Activated T-helper 9 cell treated with anti-CD3 and anti-CD28 coated beads, Interleukin-2, amount 50 U/mL, for 16 hours (primary cell): ENCODE results near the gene GABRR3.

Experiments used
- DNase-seq: peaks from one replicate; pipeline ENCODE4 v3.0.0-alpha.2; 2020; ENCODE audit warnings: low read depth

The GABRR3 gene

GRCh38 chr3:97988784-97989568 lies 46.1 kb downstream of the GABRR3 start:
- DNase-seq, result no peak

GRCh38 chr3:97987306-97987705 lies 47.8 kb downstream of the GABRR3 start:
- no peak for DNase-seq

GRCh38 chr3:97983933-97984491 lies 51.1 kb downstream of the GABRR3 start:
- no peak for DNase-seq

- no peak for DNase-seq
Measured at GRCh38 chr3:97981886-97982285, 53.2 kb downstream of the GABRR3 start.

GRCh38 chr3:97979610-97980009 lies 55.5 kb downstream of the GABRR3 start:
- no peak for DNase-seq

- no peak for DNase-seq
Measured at GRCh38 chr3:97975466-97975865, 59.6 kb downstream of the GABRR3 start.

- no peak for DNase-seq
Measured at GRCh38 chr3:97974996-97975395, 60.1 kb downstream of the GABRR3 start.

- DNase-seq, result no peak
Measured at GRCh38 chr3:97972976-97973375, 62.1 kb downstream of the GABRR3 start.

- DNase-seq, result peak; percentile 74
Measured at GRCh38 chr3:97971679-97972567, 63.2 kb downstream of the GABRR3 start, which contains the start of gene RIOX2. Gene RIOX2 (minus strand): TSS chr3:97972431. CDS start chr3:97967593, 4,838 bp downstream.

GRCh38 chr3:97970956-97971620 lies 64.0 kb downstream of the GABRR3 start:
- DNase-seq, result no peak

GRCh38 chr3:97970156-97970555 lies 65.0 kb downstream of the GABRR3 start:
- DNase-seq, result no peak

- DNase-seq, result no peak
Measured at GRCh38 chr3:97969541-97969940, 65.6 kb downstream of the GABRR3 start.

GRCh38 chr3:97968376-97968775 lies 66.7 kb downstream of the GABRR3 start:
- no peak for DNase-seq

GRCh38 chr3:97967966-97968365 lies 67.1 kb downstream of the GABRR3 start:
- no peak for DNase-seq

- no peak for DNase-seq
Measured at GRCh38 chr3:97960993-97961766, 73.9 kb downstream of the GABRR3 start.

- DNase-seq, result no peak
Measured at GRCh38 chr3:97960551-97960950, 74.6 kb downstream of the GABRR3 start.

GRCh38 chr3:97959872-97960271 lies 75.2 kb downstream of the GABRR3 start:
- no peak for DNase-seq

- DNase-seq, result no peak
Measured at GRCh38 chr3:97958796-97959195, 76.3 kb downstream of the GABRR3 start.

- no peak for DNase-seq
Measured at GRCh38 chr3:97958396-97958795, 76.7 kb downstream of the GABRR3 start.

- DNase-seq, result no peak
Measured at GRCh38 chr3:97957617-97958311, 77.4 kb downstream of the GABRR3 start.

- no peak for DNase-seq
Measured at GRCh38 chr3:97956051-97956450, 79.1 kb downstream of the GABRR3 start.
